Measurements from ENCODE around the gene BAMBI.

Gene BAMBI

GRCh38 chr10:28679581-28680357 is 2.4 kb downstream of the BAMBI start:
- no peaks in the 10 kb centered on the region for H3K36me3 ChIP-seq
- no peak for DNase-seq
- H3K27ac ChIP-seq: no peak overlapping the region
- no peaks in the 10 kb centered on the region for H3K27me3 ChIP-seq (ENCODE audit: insufficient read depth, low read depth, severe bottlenecking)
- TF ChIP-seq CTCF (IDR thresholded peaks at IDR 0.05; ENCODE audit: low read depth, low read length): no peak
- no peak overlapping the region for H3K4me3 ChIP-seq (ENCODE audit: low read depth, low read length)
- H3K9me3 ChIP-seq (ENCODE audit: severe bottlenecking): no peaks in the 10 kb centered on the region

GRCh38 chr10:28680358-28680752 is 3.0 kb downstream of the BAMBI start:
- no peak for DNase-seq
- H3K4me3 ChIP-seq (ENCODE audit: low read depth, low read length): no peak overlapping the region
- H3K36me3 ChIP-seq: no peaks in the 10 kb centered on the region
- no peaks in the 10 kb centered on the region for H3K27me3 ChIP-seq (ENCODE audit: insufficient read depth, low read depth, severe bottlenecking)
- H3K9me3 ChIP-seq (ENCODE audit: severe bottlenecking): no peaks in the 10 kb centered on the region
- no peak for TF ChIP-seq CTCF (IDR thresholded peaks at IDR 0.05; ENCODE audit: low read depth, low read length)
- H3K27ac ChIP-seq: no peak overlapping the region

GRCh38 chr10:28681291-28681763 is 4.0 kb downstream of the BAMBI start:
- no peak overlapping the region for H3K4me3 ChIP-seq (ENCODE audit: low read depth, low read length)
- DNase-seq: no peak
- no peaks in the 10 kb centered on the region for H3K27me3 ChIP-seq (ENCODE audit: insufficient read depth, low read depth, severe bottlenecking)
- H3K36me3 ChIP-seq: no peaks in the 10 kb centered on the region
- no peak overlapping the region for H3K27ac ChIP-seq
- H3K9me3 ChIP-seq (ENCODE audit: severe bottlenecking): no peaks in the 10 kb centered on the region
- TF ChIP-seq CTCF (IDR thresholded peaks at IDR 0.05; ENCODE audit: low read depth, low read length): no peak

GRCh38 chr10:28681928-28682750 is 4.8 kb downstream of the BAMBI start:
- H3K27me3 ChIP-seq (ENCODE audit: insufficient read depth, low read depth, severe bottlenecking): no peaks in the 10 kb centered on the region
- TF ChIP-seq CTCF (IDR thresholded peaks at IDR 0.05; ENCODE audit: low read depth, low read length): no peak
- no peaks in the 10 kb centered on the region for H3K9me3 ChIP-seq (ENCODE audit: severe bottlenecking)
- H3K36me3 ChIP-seq: no peaks in the 10 kb centered on the region
- DNase-seq: no peak
- no peak overlapping the region for H3K27ac ChIP-seq
- H3K4me3 ChIP-seq (ENCODE audit: low read depth, low read length): no peak overlapping the region

- Histone ChIP-seq H3K27me3 (ENCODE audit: insufficient read depth, low read depth, severe bottlenecking) (no peaks in the 10 kb centered on the region), H3K9me3 (ENCODE audit: severe bottlenecking) (no peaks in the 10 kb centered on the region), H3K27ac (no peak overlapping the region), H3K36me3 (no peaks in the 10 kb centered on the region), H3K4me3 (ENCODE audit: low read depth, low read length) (no peak overlapping the region)
- DNase-seq: no peak
- no peak for TF ChIP-seq CTCF (IDR thresholded peaks at IDR 0.05; ENCODE audit: low read depth, low read length)
Measured at GRCh38 chr10:28684157-28684985, 7.0 kb downstream of the BAMBI start.
